H9 (cell line): ENCODE data around the gene CMSS1. TPM values are rescaled to one million over a fixed set of nuclear protein-coding genes. Genes with fewer than 3 reads are reported as not detected.

ENCODE experiments used
- DNase-seq: peaks from one replicate; pipeline ENCODE4 v3.0.0-alpha.2; 2017
- H2AFZ ChIP-seq: one replicate; pipeline ENCODE4 v1.6.1; 2013; ENCODE audit warnings: mild to moderate bottlenecking, low read length, control low read depth, moderate library complexity
- H2AK5ac ChIP-seq: 2 replicates; pipeline ENCODE4 v1.6.1; 2013; ENCODE audit warnings: low read length, control low read depth, mixed read lengths; ENCODE audit not compliant: insufficient read length
- H2BK120ac ChIP-seq: one replicate; pipeline ENCODE4 v1.6.1; 2013; ENCODE audit warnings: low read depth, mild to moderate bottlenecking, low read length, control low read depth, inconsistent platforms; ENCODE audit not compliant: poor library complexity, severe bottlenecking
- H2BK12ac ChIP-seq: 2 replicates; pipeline ENCODE4 v1.6.1; 2013; ENCODE audit warnings: low read length, control low read depth, mixed read lengths, low read depth; ENCODE audit not compliant: insufficient read length
- H2BK15ac ChIP-seq: 2 replicates; pipeline ENCODE4 v1.6.1; 2013; ENCODE audit warnings: low read depth, low read length, control low read depth
- H2BK20ac ChIP-seq: one replicate; pipeline ENCODE4 v1.6.1; 2013; ENCODE audit warnings: low read depth, mild to moderate bottlenecking, low read length, control low read depth, inconsistent platforms; ENCODE audit not compliant: poor library complexity, severe bottlenecking
- H2BK5ac ChIP-seq: 2 replicates; pipeline ENCODE4 v1.6.1; 2013; ENCODE audit warnings: low read length, control low read depth, mixed read lengths; ENCODE audit not compliant: insufficient read length
- H3K14ac ChIP-seq: 2 replicates; pipeline ENCODE4 v1.6.1; 2013; ENCODE audit warnings: low read length, control low read depth; ENCODE audit not compliant: insufficient read depth
- H3K18ac ChIP-seq: 2 replicates; pipeline ENCODE4 v1.6.1; 2013; ENCODE audit warnings: low read depth, mild to moderate bottlenecking, mixed read lengths, low read length, control low read depth; ENCODE audit not compliant: insufficient read length
- H3K23ac ChIP-seq: 2 replicates; pipeline ENCODE4 v1.6.1; 2013; ENCODE audit warnings: low read length, control low read depth, mixed read lengths, low read depth; ENCODE audit not compliant: insufficient read length
- H3K23me2 ChIP-seq: 2 replicates; pipeline ENCODE4 v1.6.1; 2013; ENCODE audit warnings: low read depth, mild to moderate bottlenecking, mixed read lengths, low read length, control low read depth; ENCODE audit not compliant: insufficient read length, poor library complexity, severe bottlenecking
- H3K27ac ChIP-seq: 2 replicates; pipeline ENCODE4 v1.5.1; 2013; ENCODE audit warnings: low read length, control low read depth, mixed read lengths, low read depth; ENCODE audit not compliant: insufficient read length
- H3K27me3 ChIP-seq: 2 replicates; pipeline ENCODE4 v1.6.1; 2013; ENCODE audit warnings: low read length, control low read depth, inconsistent platforms; ENCODE audit not compliant: insufficient read depth
- H3K4ac ChIP-seq: 2 replicates; pipeline ENCODE4 v1.6.1; 2013; ENCODE audit warnings: low read depth, mild to moderate bottlenecking, control low read depth, inconsistent platforms, low read length, moderate library complexity
- H3K4me1 ChIP-seq: 2 replicates; pipeline ENCODE4 v1.6.1; 2013; ENCODE audit warnings: low read length, control low read depth, inconsistent platforms; ENCODE audit not compliant: insufficient read depth
- H3K4me2 ChIP-seq: 2 replicates; pipeline ENCODE4 v1.6.1; 2013; ENCODE audit warnings: low read length, control low read depth, mixed read lengths; ENCODE audit not compliant: insufficient read length, insufficient read depth
- H3K56ac ChIP-seq: 2 replicates; pipeline ENCODE4 v1.6.1; 2013; ENCODE audit warnings: low read depth, mild to moderate bottlenecking, mixed read lengths, low read length, control low read depth; ENCODE audit not compliant: insufficient read length
- H3K79me1 ChIP-seq: 2 replicates; pipeline ENCODE4 v1.6.1; 2013; ENCODE audit warnings: low read depth, mild to moderate bottlenecking, moderate library complexity, low read length, control low read depth, inconsistent platforms; ENCODE audit not compliant: insufficient read depth, poor library complexity, severe bottlenecking
- H3K79me2 ChIP-seq: 2 replicates; pipeline ENCODE4 v1.6.1; 2013; ENCODE audit warnings: low read length, control low read depth, inconsistent platforms; ENCODE audit not compliant: insufficient read depth
- H3K9ac ChIP-seq: 2 replicates; pipeline ENCODE4 v1.6.1; 2013; ENCODE audit warnings: low read length, control low read depth, mixed read lengths; ENCODE audit not compliant: insufficient read length; ENCODE audit errors: extremely low read depth
- H3K9me3 ChIP-seq: one replicate; pipeline ENCODE4 v1.6.1; 2013; ENCODE audit warnings: low read depth, low read length, inconsistent platforms; ENCODE audit not compliant: control insufficient read depth
- H3T11ph ChIP-seq: one replicate; pipeline ENCODE4 v1.6.1; 2013; ENCODE audit warnings: mild to moderate bottlenecking, low read length, control low read depth, inconsistent platforms
- H4K20me1 ChIP-seq: one replicate; pipeline ENCODE4 v1.6.1; 2013; ENCODE audit not compliant: control insufficient read depth, insufficient read length, insufficient read depth
- H4K5ac ChIP-seq: 2 replicates; pipeline ENCODE4 v1.6.1; 2013; ENCODE audit warnings: low read depth, mild to moderate bottlenecking, mixed read lengths, low read length, control low read depth; ENCODE audit not compliant: insufficient read length
- H4K8ac ChIP-seq: replicated peaks from 2 replicates; pipeline ENCODE4 v1.6.1; 2013; ENCODE audit warnings: low read length, control low read depth, mixed read lengths, low read depth; ENCODE audit not compliant: insufficient read length
- H4K91ac ChIP-seq: 2 replicates; pipeline ENCODE4 v1.6.1; 2013; ENCODE audit warnings: low read depth, mild to moderate bottlenecking, moderate library complexity, mixed read lengths, low read length, control low read depth; ENCODE audit not compliant: insufficient read length
- H3K27ac Mint-ChIP-seq, 3 experiments: 2 replicates in 2 of 3; 3 replicates in 1 of 3; pipeline ENCODE4 v1.8.0; 2020 to 2021; ENCODE audit warnings: mixed read lengths in 3 of 3, mild to moderate bottlenecking in 1 of 3, moderate library complexity in 1 of 3
- H3K27me3 Mint-ChIP-seq: 2 replicates; pipeline ENCODE4 v1.8.0; 2021; ENCODE audit warnings: low read depth, mild to moderate bottlenecking, moderate library complexity, mixed read lengths
- H3K36me3 Mint-ChIP-seq, 3 experiments: 2 replicates in 2 of 3; 3 replicates in 1 of 3; pipeline ENCODE4 v1.8.0; 2020 to 2021; ENCODE audit warnings: low read depth in 3 of 3, mixed read lengths in 3 of 3; ENCODE audit not compliant: insufficient read depth in 1 of 3
- H3K4me1 Mint-ChIP-seq, 2 experiments: 2 replicates each; pipeline ENCODE4 v1.8.0; 2020; ENCODE audit warnings: mixed read lengths in 2 of 2
- H3K4me3 Mint-ChIP-seq, 2 experiments: 2 replicates in 1 of 2; 3 replicates in 1 of 2; pipeline ENCODE4 v1.8.0; 2020 to 2021; ENCODE audit warnings: mild to moderate bottlenecking in 2 of 2, mixed read lengths in 2 of 2, moderate library complexity in 1 of 2
- H3K9me3 Mint-ChIP-seq, 2 experiments: 2 replicates in 1 of 2; 3 replicates in 1 of 2; pipeline ENCODE4 v1.8.0; 2020; ENCODE audit warnings: mild to moderate bottlenecking in 2 of 2, mixed read lengths in 2 of 2, moderate library complexity in 1 of 2
- CTCF ChIP-seq: fragments of 200-600 bp; sonication (generic); conservative IDR thresholded peaks from 3 replicates; pipeline ENCODE4 v1.8.0; 2021; ENCODE audit warnings: antibody characterized with exemption, mild to moderate bottlenecking
- total RNA-seq: library from RNA; stranded (reverse); gene quantifications from 2 replicates; pipeline ENCODE4 v1.2.1, GENCODE V29; 2021

Gene CMSS1
- total RNA-seq, 1 experiment from 2014 or later = 61.8 TPM

DNA sequence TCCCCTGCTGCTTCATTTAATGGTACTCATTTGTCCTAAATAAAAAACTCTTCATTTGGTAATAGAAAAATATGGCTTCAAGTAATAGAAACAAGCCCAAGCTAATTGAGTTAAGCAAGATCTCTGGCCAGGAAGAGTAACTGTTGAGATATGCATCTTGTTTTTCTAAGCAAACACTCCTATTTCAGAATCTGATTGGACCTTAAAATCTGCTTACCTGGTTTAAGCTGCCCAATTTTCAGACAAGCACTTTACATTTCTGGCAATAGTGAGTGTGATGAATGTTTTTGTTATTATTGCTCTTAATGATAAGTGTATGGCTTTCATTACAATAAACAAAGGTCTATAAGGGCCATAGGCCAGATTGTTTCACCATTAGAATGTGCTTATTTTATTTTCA lies 86.2 kb downstream of the CMSS1 start:
- Histone ChIP-seq H2BK15ac (no peak overlapping the region), H3K56ac (no peak overlapping the region), H3K18ac (no peak overlapping the region), H3K4ac (no peak overlapping the region), H2BK12ac (no peak overlapping the region), H3K23ac (no peak overlapping the region), H3K4me1 (no peaks in the 10 kb centered on the region; the same call in 1 of the 2 replicates), H4K20me1 (no peaks in the 10 kb centered on the region), H3T11ph (no peak overlapping the region), H2BK20ac (no peak overlapping the region), H3K79me1 (no peaks in the 10 kb centered on the region), H4K5ac (no peak overlapping the region), H2AK5ac (no peak overlapping the region), H3K14ac (no peak overlapping the region), H3K23me2 (no peaks in the 10 kb centered on the region), H4K8ac (no peak overlapping the region), H2AFZ (no peak overlapping the region), H3K4me2 (no peak overlapping the region), H3K9me3 (no peaks in the 10 kb centered on the region), H2BK5ac (no peak overlapping the region), H3K27me3 (no peaks in the 10 kb centered on the region), H2BK120ac (no peak overlapping the region), H3K27ac (no peak overlapping the region), H3K9ac (no peak overlapping the region), H3K79me2 (no peaks in the 10 kb centered on the region), H4K91ac (no peak overlapping the region)
- no peaks in the 10 kb centered on the region for H3K27me3 Mint-ChIP-seq
- H3K9me3 Mint-ChIP-seq = no peaks in the 10 kb centered on the region
- TF ChIP-seq CTCF = no peak
- H3K4me3 Mint-ChIP-seq = no peak overlapping the region
- DNase-seq = no peak
- no peak overlapping the region for H3K27ac Mint-ChIP-seq
- H3K4me1 Mint-ChIP-seq = peaks cover 0 to 12% of the 10 kb centered on the region in 2 experiments; a peak in 1 of 4 replicates
- H3K36me3 Mint-ChIP-seq = no peaks in the 10 kb centered on the region
